ENCODE results near the gene LGALS13. TPM values are rescaled to one million over a fixed set of nuclear protein-coding genes. Genes with fewer than 3 reads are reported as not detected.

Gene LGALS13
- polyA plus RNA-seq (ENCODE audit: insufficient read length) = not detected

GRCh38 chr19:39602224-39602623, at the start of gene LGALS13:
Gene LGALS13, plus strand, starts transcription at chr19:39602524. Its CDS starts 45 bp downstream, at chr19:39602569.
- no peak for DNase-seq

- no peak for DNase-seq
Measured at GRCh38 chr19:39553082-39553652, 49.2 kb upstream of the LGALS13 start.

DNA sequence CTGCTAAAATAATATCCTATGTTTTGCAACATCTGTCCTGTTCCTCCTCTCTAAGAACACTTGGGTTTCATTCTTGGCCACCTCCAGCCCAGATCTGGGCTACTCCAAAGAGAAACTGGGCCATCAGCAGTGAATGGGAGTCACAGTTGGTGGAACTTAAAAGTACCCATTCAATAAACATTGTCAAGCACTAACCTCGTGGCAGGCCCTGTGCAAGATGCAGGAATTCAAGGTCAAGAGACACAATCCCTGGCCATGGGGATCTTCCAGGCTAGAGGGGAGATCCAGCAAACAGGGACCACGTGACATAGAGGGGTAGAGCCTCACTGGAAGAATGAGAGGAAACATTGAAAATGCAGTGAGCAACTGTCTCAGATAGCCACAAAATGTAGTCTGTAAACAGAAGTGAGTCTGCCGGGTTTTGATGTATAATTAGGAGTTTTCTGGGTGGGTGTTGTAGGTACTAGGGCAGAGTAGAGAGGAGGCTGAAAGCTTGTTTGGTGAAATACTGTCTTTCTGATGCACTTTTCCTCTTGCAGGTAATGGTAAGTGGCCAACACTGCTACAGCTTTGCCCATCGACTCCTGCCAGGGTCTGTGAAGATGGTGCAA, 47.5 kb upstream of the LGALS13 start:
- no peak for DNase-seq

- DNase-seq = no peak
Measured at GRCh38 chr19:39555883-39556282, 46.4 kb upstream of the LGALS13 start.

DNA sequence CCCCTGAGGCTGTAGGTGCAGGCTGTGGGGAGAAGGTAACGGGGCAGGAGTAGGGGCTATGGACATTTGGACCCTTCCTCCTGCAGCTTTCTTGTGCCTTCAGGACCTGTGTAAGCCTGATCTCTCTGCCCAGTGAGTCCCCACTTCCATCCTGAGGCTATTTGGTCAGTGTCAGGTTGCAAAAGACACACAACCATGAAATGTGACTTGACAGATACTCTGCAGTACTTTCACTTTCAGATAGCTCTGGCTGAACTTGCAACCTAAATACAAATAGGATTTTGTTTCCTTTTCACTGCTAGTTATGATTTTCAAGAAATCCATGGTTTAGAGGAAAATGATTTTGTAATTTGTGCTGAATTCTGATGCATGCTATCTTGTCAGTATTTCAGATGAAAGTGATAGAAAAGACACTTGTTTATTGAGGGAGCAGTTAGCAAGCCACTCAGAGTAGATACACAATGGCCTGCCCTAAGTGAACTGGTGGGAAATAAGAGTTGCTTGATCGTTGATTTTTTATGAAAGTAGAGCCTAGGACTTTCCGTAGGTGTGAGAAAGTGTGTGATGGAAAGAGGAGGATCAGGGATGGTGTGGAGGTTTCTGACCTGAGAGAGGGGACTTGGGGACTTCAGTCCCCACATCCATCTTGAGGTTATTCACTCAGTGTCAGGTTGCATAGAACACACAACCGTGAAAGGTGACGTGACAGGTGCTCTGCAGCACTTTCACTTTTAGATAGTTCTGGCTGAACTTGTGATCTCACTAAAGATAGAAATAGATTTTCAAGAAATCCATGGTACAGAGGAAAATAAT, 44.3 kb upstream of the LGALS13 start:
- no peak for DNase-seq

GRCh38 chr19:39558624-39559117, 43.7 kb upstream of the LGALS13 start:
- no peak for DNase-seq

- DNase-seq = no peak
Measured at GRCh38 chr19:39563408-39563807, 38.9 kb upstream of the LGALS13 start.

DNA sequence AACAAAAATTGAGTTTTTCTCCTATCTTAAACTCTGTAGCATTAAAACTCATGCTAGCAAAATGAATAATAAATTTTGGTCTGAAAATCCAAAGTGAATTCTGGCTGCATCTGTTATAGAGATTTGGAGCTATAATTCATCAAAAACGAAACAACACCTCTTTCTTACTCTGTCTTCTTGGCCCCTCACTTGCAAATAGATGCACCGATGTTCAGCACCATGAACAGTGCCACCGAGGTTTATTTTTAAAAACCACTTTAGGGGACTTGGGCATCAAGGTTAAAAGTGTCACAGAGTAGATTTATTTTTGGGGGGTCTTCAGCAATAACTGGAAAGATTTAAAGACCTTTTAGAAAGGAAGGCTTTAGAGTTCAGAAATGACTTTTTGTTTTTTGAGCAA, 36.3 kb upstream of the LGALS13 start:
- no peak for DNase-seq

GRCh38 chr19:39568604-39569003, 33.7 kb upstream of the LGALS13 start:
- DNase-seq = no peak

DNA sequence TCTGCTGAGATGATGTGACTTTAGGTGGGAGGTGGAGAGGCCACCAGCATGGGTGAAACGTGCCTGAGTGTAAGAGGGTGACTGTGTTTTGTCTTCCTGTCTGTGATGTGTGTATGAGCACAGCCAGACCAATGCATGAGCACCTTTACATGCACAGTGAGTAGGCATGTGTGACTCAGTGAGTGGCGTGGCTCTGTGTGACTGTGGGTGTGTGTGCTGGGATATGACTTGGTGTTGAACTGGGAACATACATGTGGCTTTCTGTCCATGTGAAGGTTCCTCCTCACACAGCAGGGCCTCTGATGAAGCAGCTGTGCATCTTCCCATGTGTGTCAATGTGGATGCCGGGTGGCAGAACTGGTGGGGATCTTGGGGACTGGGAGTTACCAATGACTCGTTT, 19.9 kb upstream of the LGALS13 start:
- DNase-seq = no peak

GRCh38 chr19:39582891-39583625, 19.3 kb upstream of the LGALS13 start:
- no peak for DNase-seq

DNA sequence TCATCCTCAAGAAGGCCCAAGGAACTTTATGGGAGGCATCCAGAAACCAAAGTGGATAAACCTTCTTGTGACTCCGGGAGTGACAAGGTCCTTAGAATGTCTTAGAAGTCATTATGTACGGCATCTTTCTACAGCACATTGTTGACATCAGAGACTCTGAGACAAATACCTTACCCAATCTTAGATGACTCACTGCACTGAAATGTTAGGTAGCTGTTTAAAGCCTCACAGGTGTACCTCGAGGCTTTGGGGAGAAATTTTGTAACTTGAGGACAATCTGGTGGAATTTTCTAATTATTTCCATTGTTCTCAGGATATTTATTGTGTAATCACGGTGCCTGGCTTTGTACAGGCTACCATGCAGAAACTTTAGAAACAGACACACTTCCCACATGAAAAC, 14.8 kb upstream of the LGALS13 start:
- DNase-seq = no peak

- no peak for DNase-seq
Measured at GRCh38 chr19:39588066-39588465, 14.3 kb upstream of the LGALS13 start.

GRCh38 chr19:39590265-39590664, 12.1 kb upstream of the LGALS13 start:
- DNase-seq = no peak

DNA sequence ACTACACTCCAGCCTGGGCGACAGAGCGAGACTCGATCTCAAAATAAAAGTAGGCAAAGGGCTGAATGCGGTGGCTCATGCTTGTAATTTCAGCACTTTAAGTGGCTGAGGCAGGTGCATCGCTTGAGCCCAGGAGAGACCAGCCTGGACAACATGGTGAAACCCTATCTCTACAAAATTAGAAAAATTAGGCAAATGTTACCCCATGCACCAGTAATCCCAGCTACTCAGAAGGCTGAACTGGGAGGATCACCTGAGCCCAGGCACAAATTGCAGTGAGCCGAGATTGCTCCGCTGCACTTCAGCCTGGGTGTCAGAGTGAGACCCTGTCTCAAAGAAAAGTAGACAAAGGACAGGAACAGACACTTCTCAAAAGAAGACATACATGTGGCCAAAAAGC, 9.9 kb upstream of the LGALS13 start:
- DNase-seq = no peak

DNA sequence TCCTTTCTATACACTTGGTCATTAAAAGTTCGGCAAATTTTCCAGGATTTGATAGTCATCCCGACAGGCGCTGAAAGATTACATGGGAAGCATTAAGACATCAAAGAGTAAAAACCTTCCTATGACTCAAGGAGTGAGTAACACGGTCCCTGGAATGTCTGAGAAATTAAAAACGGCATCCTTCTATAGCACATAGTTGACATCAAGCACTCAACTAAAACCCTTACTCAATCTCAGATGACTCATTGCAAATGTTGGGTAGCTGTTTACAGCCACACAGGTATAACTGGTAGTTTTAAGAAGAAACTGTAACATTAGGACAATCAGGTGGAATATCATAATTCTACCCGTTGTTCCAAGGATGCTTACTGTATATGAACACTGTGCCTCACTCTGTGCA, 6.4 kb upstream of the LGALS13 start:
- DNase-seq = no peak

DNA sequence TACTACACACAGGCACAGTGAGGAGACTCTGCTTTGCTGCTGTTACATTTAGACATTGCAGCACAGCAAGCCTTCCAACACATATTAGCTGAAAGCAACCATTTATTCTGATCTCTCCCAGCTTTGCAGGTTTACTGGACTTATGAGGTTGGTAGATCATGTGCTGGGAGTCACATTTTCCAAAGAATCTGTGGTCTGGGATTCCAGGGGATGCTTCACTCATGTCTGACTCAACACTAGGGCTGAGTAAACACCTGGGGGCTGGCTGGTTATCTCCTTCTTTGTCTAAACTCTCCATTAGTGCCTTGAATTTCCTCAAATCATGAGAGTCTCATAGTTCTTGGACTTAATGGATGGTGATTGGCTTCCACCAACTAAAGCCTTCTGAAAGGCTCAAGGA, 5.4 kb upstream of the LGALS13 start:
- no peak for DNase-seq

DNA sequence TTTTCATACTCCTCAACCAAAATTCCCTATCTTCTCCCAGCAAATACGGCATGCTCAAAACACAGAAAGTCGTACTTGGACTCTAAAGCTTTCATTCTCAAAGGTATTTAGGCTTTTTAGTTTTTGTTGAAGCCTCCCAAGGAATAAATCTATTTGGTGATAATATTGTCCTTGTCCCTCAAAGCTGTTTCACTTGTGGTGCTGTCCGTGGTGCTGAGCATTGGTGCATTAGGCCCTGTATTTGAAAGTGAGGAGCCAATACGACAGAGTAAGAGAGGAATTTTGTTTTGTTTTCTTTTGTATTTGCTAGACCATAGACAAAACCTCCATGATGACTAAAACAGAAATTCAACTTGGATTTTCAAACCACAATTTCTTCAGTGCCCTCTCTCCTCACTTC, 3.2 kb upstream of the LGALS13 start:
- peak; percentile 3 for DNase-seq

DNA sequence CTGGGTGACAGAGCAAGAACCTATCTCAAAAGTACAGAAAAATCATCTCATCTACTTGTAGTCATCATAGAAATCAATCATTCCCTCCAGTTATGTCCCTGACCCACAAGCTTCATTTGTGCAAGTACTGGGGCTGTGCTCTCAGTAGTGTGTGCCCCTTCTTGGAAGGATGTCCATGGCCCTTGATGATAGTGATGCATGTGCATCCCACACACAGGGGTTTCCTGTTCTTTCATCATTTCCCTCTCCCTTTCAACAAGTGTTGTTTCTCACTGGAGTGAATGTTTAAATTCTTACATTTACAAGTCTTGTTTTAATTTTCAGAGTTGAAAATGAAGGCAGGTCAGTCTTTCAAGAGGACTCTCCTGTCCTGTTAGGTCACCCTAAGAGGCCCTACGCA, 1.5 kb downstream of the LGALS13 start:
- DNase-seq = no peak

- DNase-seq = no peak
Measured at GRCh38 chr19:39607021-39607420, 4.7 kb downstream of the LGALS13 start.

DNA sequence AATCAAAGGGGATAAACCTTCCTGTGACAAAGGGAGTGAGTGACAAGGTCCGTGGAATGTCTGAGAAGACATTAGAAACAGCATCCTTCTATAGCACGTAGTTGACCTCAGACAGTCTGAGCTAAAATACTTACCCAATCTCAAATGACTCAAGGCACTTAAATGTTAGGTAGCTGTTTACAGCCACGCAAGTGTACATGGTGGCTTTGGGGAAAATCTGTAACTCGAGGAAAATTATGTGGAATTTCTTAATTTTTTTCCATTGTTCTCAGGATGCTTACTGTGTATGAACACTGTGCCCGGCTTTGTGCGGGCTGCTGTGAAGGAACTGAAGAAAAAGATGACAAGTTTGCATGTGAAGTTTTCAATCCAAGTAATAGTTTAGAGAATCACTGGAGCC, 5.2 kb downstream of the LGALS13 start:
- DNase-seq = no peak

GRCh38 chr19:39613597-39613996, 11.3 kb downstream of the LGALS13 start:
- DNase-seq = no peak

- no peak for DNase-seq
Measured at GRCh38 chr19:39617745-39618144, 15.4 kb downstream of the LGALS13 start.

Data from hindlimb muscle (tissue), 1 donor.